NB4 (cell line): Measurements from ENCODE around the gene NRTN.
A peak's percentile ranks its signal among the peaks of the same experiment; 100 is the strongest.

Source experiments
- DNase-seq: peaks from one replicate; pipeline ENCODE4 v3.0.0; 2010; ENCODE audit warnings: low read depth
- H3K4me3 ChIP-seq: one replicate; pipeline ENCODE4 v1.5.1; 2011; ENCODE audit warnings: mild to moderate bottlenecking, low read depth, low read length, moderate library complexity
- CTCF ChIP-seq: IDR thresholded peaks from one replicate; pipeline ENCODE4 v1.5.1; 2012; ENCODE audit warnings: low read depth, low read length
- MAX ChIP-seq: IDR thresholded peaks from 2 replicates; pipeline ENCODE4 v1.6.1; 2011; ENCODE audit warnings: low read depth, low read length
- MYC ChIP-seq: IDR thresholded peaks from 2 replicates; pipeline ENCODE4 v1.6.1; 2011; ENCODE audit warnings: low read depth, low read length
- POLR2A ChIP-seq: IDR thresholded peaks from 2 replicates; pipeline ENCODE4 v1.6.1; 2011; ENCODE audit warnings: mild to moderate bottlenecking; ENCODE audit not compliant: insufficient read length; ENCODE audit errors: extremely low read depth

The NRTN gene

DNA sequence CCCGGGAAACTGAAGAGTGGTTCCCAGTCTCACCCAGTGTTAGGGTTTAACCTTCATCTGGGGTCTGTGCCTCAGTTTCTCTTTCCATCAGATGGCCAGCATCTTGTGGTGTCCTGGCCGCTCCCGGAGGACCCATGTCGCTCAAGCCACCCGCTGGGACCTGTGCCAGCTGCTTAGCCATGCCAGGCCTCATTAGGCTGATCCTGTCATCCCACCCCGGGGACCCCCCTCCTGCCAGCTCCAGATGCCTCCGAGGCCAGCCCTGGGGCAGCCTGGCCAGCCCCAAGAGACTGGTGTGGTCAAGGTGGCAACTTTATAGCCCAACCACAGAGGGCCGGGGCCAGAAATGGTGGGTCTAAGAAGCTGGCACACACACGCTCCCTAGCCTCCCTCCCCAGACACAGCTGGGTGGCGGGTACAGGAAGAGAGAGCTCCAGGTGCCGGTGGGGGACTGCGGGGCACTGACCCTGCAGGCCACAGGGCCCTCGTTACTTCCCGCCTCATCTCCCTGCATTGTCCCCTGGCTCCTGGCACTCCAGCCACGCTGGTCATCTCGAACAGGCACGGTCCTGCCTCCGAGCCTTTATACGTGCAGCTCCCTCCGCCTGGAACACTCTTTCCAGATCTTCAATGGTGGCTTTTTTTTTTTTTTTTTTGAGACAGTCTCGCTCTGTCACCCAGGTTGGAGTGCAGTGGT lies 3.4 kb downstream of the NRTN start:
- TF ChIP-seq POLR2A (no peak), MAX (no peak), MYC (no peak), CTCF (no peak)
- no peak for DNase-seq
- no peak overlapping the region for H3K4me3 ChIP-seq

- TF ChIP-seq POLR2A (no peak), MYC (no peak), MAX (no peak), CTCF (no peak)
- H3K4me3 ChIP-seq, result no peak overlapping the region
- DNase-seq, result peak; percentile 75
Measured at GRCh38 chr19:5809053-5809452, 4.2 kb downstream of the NRTN start.

- DNase-seq, result no peak
- H3K4me3 ChIP-seq, result no peak overlapping the region
- TF ChIP-seq CTCF (no peak), POLR2A (no peak), MYC (no peak), MAX (no peak)
Measured at GRCh38 chr19:5809469-5809868, 4.6 kb downstream of the NRTN start.

DNA sequence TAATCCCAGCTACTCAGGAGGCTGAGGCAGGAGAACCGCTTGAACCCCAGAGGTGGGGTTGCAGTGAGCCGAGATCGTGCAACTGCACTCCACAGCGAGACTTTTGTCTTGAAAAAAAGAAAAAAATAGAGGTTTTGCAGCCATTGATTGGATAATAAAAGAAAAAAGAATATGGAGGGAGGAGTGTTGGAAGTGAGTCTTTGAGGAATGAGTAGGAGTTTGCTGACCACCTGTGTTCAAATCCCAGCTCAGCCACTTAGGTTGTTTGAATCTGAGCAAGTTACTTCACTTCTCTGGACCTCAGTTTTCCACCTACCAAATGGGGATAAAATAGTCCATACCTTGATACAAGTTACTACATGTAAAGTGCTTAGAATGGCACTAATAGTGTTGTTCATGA lies 6.2 kb downstream of the NRTN start:
- DNase-seq, result no peak
- H3K4me3 ChIP-seq, result no peak overlapping the region
- TF ChIP-seq MAX, result no peak
- TF ChIP-seq MYC, result no peak
- no peak for TF ChIP-seq POLR2A
- no peak for TF ChIP-seq CTCF

DNA sequence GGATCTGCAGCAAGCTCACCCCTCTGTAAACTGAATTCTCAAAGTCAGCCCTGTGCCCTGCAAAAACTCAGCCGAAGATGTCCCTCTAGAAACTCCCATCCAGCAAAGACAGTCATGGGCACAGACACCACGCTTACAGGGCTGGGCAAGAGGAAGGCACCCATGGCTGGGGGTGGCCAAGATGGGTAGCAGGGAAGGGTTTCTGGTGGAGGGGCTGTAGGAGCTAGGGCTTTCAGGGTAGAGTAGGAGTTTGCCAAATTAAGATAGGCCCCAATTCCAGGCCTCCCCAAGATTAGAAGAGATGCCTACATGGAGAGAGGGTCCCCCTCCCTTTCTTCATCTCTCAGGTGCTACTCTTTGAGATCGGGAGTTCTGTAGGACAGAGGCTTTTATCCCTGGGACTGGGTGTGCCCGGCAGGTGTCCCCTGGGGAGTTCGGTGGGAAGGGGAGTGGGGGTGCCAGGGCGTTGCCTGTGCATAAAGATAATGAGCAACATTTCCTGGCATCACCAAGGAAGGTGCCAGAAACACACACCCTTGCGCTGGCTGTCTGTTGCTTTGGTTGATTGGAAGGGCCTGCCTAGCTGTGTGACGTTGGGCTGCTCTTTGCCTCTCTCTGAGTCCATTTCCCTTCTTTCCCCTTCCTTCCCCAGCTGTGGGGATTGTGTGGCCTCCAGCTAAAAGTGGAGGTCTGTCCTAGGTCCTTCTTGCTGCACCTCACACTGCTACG lies 9.4 kb downstream of the NRTN start:
- H3K4me3 ChIP-seq, result no peak overlapping the region
- no peak for DNase-seq
- no peak for TF ChIP-seq MAX
- no peak for TF ChIP-seq CTCF
